GM18502 (cell line): ENCODE results near the gene SLC22A23.

Source experiments
- ATAC-seq: cut with Tn5 transposase; IDR thresholded peaks from one replicate; pipeline ENCODE4 v1.9.1; 2021; ENCODE audit warnings: mild to moderate bottlenecking; ENCODE audit not compliant: unreplicated experiment, poor library complexity

The SLC22A23 gene

GRCh38 chr6:3326184-3326971 lies 130.5 kb downstream of the SLC22A23 start:
- ATAC-seq: no peak

GRCh38 chr6:3325210-3325609 lies 131.6 kb downstream of the SLC22A23 start:
- no peak for ATAC-seq

- no peak for ATAC-seq
Observed at GRCh38 chr6:3324262-3324942, 132.4 kb downstream of the SLC22A23 start.

GRCh38 chr6:3323696-3324261 lies 133.1 kb downstream of the SLC22A23 start:
- ATAC-seq: no peak

- no peak for ATAC-seq
Observed at GRCh38 chr6:3323148-3323547, 133.7 kb downstream of the SLC22A23 start.

- no peak for ATAC-seq
Observed at GRCh38 chr6:3322366-3322890, 134.4 kb downstream of the SLC22A23 start.

GRCh38 chr6:3321875-3322274 lies 135.0 kb downstream of the SLC22A23 start:
- no peak for ATAC-seq

GRCh38 chr6:3321042-3321441 lies 135.8 kb downstream of the SLC22A23 start:
- ATAC-seq: no peak

GRCh38 chr6:3320238-3320811 lies 136.5 kb downstream of the SLC22A23 start:
- ATAC-seq: no peak

GRCh38 chr6:3319610-3320200 lies 137.1 kb downstream of the SLC22A23 start:
- no peak for ATAC-seq

GRCh38 chr6:3318821-3319540 lies 137.9 kb downstream of the SLC22A23 start:
- ATAC-seq: no peak

GRCh38 chr6:3318226-3318625 lies 138.6 kb downstream of the SLC22A23 start:
- ATAC-seq: no peak

GRCh38 chr6:3317741-3318211 lies 139.1 kb downstream of the SLC22A23 start:
- no peak for ATAC-seq

- ATAC-seq: no peak
Observed at GRCh38 chr6:3316818-3317217, 140.0 kb downstream of the SLC22A23 start.

GRCh38 chr6:3316331-3316730 lies 140.5 kb downstream of the SLC22A23 start:
- no peak for ATAC-seq

- no peak for ATAC-seq
Observed at GRCh38 chr6:3315841-3316240, 141.0 kb downstream of the SLC22A23 start.

GRCh38 chr6:3314621-3315467 lies 142.0 kb downstream of the SLC22A23 start:
- ATAC-seq: no peak

- no peak for ATAC-seq
Observed at GRCh38 chr6:3314176-3314575, 142.7 kb downstream of the SLC22A23 start.
